ENCODE data around the gene CCDC142. TPM values are rescaled to one million over a fixed set of nuclear protein-coding genes. Genes with fewer than 3 reads are reported as not detected.

CCDC142 gene
- total and polyA plus RNA-seq, 4 donors, result 5.5 to 25.5 (median 13.0) TPM

DNA sequence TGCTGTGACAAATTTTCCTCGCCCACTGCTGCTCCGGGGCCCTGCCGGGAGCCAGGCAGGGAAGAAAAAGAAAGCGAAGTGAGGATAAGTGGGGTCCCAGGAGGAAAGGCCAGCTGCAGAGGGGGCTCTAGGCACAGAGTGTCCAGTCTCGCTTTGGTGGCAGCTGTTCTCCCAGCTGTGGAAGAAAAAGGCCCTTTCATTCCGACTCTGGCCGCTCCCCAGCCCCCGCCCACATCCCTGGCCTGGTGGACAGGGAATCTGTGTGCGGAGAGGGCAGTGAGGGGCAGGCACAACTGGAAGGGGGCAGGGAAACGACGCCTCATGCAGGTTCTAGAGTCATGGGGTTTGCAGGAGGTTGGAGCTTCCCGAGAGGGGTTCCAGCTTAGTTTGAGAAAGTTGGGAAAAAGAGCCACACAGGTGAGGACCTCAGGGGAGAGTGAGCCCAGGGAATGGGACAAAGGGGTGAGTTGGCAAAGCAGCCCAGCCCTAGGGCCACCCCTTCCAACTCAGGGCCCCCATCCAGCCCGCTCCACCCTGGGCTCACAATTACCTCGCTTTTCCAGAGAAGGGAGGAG is 42.9 kb downstream of the CCDC142 start:
- peak overlapping the region; percentile 50 for H3K4me3 ChIP-seq
- no peaks in the 10 kb centered on the region for H3K27me3 ChIP-seq (ENCODE audit: control insufficient read depth in 3 of 3, insufficient read depth in 3 of 3, low read length in 2 of 3)
- WGBS, 2 donors, result 14 to 20% methylated on average over 12 to 14 of the region's 14 CpGs
- TF ChIP-seq, protein P1, sequence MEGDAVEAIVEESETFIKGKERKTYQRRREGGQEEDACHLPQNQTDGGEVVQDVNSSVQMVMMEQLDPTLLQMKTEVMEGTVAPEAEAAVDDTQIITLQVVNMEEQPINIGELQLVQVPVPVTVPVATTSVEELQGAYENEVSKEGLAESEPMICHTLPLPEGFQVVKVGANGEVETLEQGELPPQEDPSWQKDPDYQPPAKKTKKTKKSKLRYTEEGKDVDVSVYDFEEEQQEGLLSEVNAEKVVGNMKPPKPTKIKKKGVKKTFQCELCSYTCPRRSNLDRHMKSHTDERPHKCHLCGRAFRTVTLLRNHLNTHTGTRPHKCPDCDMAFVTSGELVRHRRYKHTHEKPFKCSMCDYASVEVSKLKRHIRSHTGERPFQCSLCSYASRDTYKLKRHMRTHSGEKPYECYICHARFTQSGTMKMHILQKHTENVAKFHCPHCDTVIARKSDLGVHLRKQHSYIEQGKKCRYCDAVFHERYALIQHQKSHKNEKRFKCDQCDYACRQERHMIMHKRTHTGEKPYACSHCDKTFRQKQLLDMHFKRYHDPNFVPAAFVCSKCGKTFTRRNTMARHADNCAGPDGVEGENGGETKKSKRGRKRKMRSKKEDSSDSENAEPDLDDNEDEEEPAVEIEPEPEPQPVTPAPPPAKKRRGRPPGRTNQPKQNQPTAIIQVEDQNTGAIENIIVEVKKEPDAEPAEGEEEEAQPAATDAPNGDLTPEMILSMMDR (IDR thresholded peaks at IDR 0.05; ENCODE audit: control extremely low read depth, extremely low read depth), result no peak
- DNase-seq (peak; percentile 87 to 92 (median 92)), ATAC-seq (ENCODE audit: insufficient read depth, low FRiP score) (no peak)
- H3K27ac ChIP-seq (ENCODE audit: low read depth in 1 of 2, low read length in 1 of 2), result peak overlapping the region; percentile 66 to 82
- H3K9ac ChIP-seq (ENCODE audit: insufficient read depth in 1 of 2, low read length in 2 of 2), result peak overlapping the region; percentile 55 to 69
- peaks cover 0 to 3% (median 0%) of the 10 kb centered on the region in 4 donors for H3K36me3 ChIP-seq (ENCODE audit: control insufficient read depth in 4 of 4, insufficient read depth in 4 of 4, low read length in 4 of 4)
- no peaks in the 10 kb centered on the region for H3K9me3 ChIP-seq (ENCODE audit: control insufficient read depth in 4 of 4, insufficient read depth in 3 of 4, low read length in 3 of 4)
- peaks cover 0 to 62% (median 21%) of the 10 kb centered on the region in 5 donors for H3K4me1 ChIP-seq (ENCODE audit: control insufficient read depth in 5 of 5, insufficient read depth in 5 of 5, low read length in 5 of 5)

DNA sequence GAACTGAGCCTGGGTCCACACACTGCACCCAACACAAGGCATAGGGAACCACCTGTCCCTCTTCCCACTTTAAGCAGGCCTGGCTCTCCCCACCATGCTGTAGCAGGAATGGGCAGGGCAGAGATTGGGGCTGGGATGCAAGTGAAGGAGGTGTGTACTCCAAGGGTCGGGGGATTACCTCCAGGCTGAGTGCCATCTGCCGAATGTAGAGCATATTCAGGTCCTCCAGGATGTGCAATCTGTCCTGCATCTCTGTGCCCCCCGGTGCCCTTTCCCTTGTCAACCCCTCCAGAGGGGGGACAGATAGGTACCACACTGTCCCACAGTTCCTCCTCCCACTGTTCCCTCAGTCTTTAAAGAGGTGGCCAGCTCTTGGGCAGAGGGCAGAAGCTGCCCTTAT is 43.4 kb downstream of the CCDC142 start:
- Histone ChIP-seq H3K4me1 (ENCODE audit: control insufficient read depth in 5 of 5, insufficient read depth in 5 of 5, low read length in 5 of 5) (peaks cover 0 to 57% (median 21%) of the 10 kb centered on the region in 5 donors), H3K9me3 (ENCODE audit: control insufficient read depth in 4 of 4, insufficient read depth in 3 of 4, low read length in 3 of 4) (no peaks in the 10 kb centered on the region), H3K27me3 (ENCODE audit: control insufficient read depth in 3 of 3, insufficient read depth in 3 of 3, low read length in 2 of 3) (no peaks in the 10 kb centered on the region), H3K27ac (ENCODE audit: low read depth in 1 of 2, low read length in 1 of 2) (peak overlapping the region in 1 of 2 donors; percentile 66), H3K36me3 (ENCODE audit: control insufficient read depth in 4 of 4, insufficient read depth in 4 of 4, low read length in 4 of 4) (peaks cover 0 to 3% (median 0%) of the 10 kb centered on the region in 4 donors), H3K4me3 (no peak overlapping the region), H3K9ac (ENCODE audit: insufficient read depth in 1 of 2, low read length in 2 of 2) (peak overlapping the region; percentile 55 to 69)
- 35 to 41% methylated on average over 3 of the region's 3 CpGs for WGBS, 2 donors
- no peak for DNase-seq
- no peak for ATAC-seq (ENCODE audit: insufficient read depth, low FRiP score)
- TF ChIP-seq, protein P1 (IDR thresholded peaks at IDR 0.05; ENCODE audit: control extremely low read depth, extremely low read depth), result no peak

DNA sequence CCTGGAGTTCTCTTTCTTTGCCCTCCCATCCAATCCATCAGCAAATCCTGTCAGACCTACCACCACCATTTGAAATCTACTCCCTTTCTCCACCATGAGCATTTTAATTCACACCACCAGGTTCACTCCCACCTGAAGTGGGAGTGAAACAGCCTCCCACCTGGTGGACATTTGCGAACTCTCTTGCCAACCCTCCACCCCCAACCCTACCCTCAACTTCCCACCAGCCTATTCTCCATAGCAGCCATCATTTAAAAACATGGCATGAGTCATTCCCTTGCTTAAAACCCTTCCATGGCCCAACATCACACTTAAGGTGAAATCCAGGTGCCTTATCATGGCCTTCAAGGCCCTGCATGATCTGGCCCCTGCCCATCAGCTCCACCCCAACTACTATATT is 44.5 kb downstream of the CCDC142 start:
- peak overlapping the region in 1 of 2 donors; percentile 54 for H3K9ac ChIP-seq (ENCODE audit: insufficient read depth in 1 of 2, low read length in 2 of 2)
- H3K27ac ChIP-seq (ENCODE audit: low read depth in 1 of 2, low read length in 1 of 2), result no peak overlapping the region
- no peak for DNase-seq
- H3K4me1 ChIP-seq (ENCODE audit: control insufficient read depth in 5 of 5, insufficient read depth in 5 of 5, low read length in 5 of 5), result peaks cover 0 to 50% (median 18%) of the 10 kb centered on the region in 5 donors
- H3K36me3 ChIP-seq (ENCODE audit: control insufficient read depth in 4 of 4, insufficient read depth in 4 of 4, low read length in 4 of 4), result peaks cover 0 to 3% (median 1%) of the 10 kb centered on the region in 4 donors
- no peak overlapping the region for H3K4me3 ChIP-seq
- ATAC-seq (ENCODE audit: insufficient read depth, low FRiP score), result no peak
- TF ChIP-seq, protein P1 (IDR thresholded peaks at IDR 0.05; ENCODE audit: control extremely low read depth, extremely low read depth), result no peak
- H3K9me3 ChIP-seq (ENCODE audit: control insufficient read depth in 4 of 4, insufficient read depth in 3 of 4, low read length in 3 of 4), result no peaks in the 10 kb centered on the region
- H3K27me3 ChIP-seq (ENCODE audit: control insufficient read depth in 3 of 3, insufficient read depth in 3 of 3, low read length in 2 of 3), result no peaks in the 10 kb centered on the region
- WGBS, 2 donors, result 97 to 100% methylated on average over 1 of the region's 1 CpG

Measured in lung (tissue), 12 donors.